PC-9 (cell line): Measurements from ENCODE around the gene BRCA1. TPM values are rescaled to one million over a fixed set of nuclear protein-coding genes. Genes with fewer than 3 reads are reported as not detected.

Experiments
- BruUV-seq: library from RNA; stranded (reverse); fragments of 400-500 nt; replicated peaks from 2 replicates; lab custom pipeline; 2021; lab: Mats Ljungman, UMichigan
- CTCF ChIA-PET: fragments of 300-600 bp; sonication (Branson Sonifier 250); formaldehyde crosslinking; loops from one replicate; lab custom pipeline; 2022; ENCODE audit warnings: antibody characterized with exemption; lab: Charles Lee
- POLR2A ChIA-PET: fragments of 300-600 bp; sonication (Branson Sonifier 250); formaldehyde crosslinking; loops from one replicate; lab custom pipeline; 2022; ENCODE audit warnings: antibody characterized with exemption; ENCODE audit not compliant: unreplicated experiment; lab: Charles Lee
- DNase-seq, 2 experiments: peaks; one replicate each; pipeline versions ENCODE4 v3.0.0 to v3.0.0-alpha.2; 2015 to 2022; ENCODE audit warnings: mixed read lengths in 1 of 2
- H2AFZ ChIP-seq: fragments of 200-600 bp; sonication (generic); 2 replicates; pipeline ENCODE4 v1.8.1; 2017; ENCODE audit warnings: antibody characterized with exemption
- H3F3A ChIP-seq: fragments of 200-600 bp; sonication (generic); 2 replicates; pipeline ENCODE4 v1.8.1; 2017; ENCODE audit warnings: antibody characterized with exemption, mild to moderate bottlenecking, low read depth; ENCODE audit not compliant: insufficient read depth
- H3K27ac ChIP-seq: fragments of 200-600 bp; sonication (generic); 2 replicates; pipeline ENCODE4 v1.6.1; 2016; ENCODE audit warnings: mixed run types
- H3K27me3 ChIP-seq: fragments of 200-600 bp; sonication (generic); 2 replicates; pipeline ENCODE4 v1.6.1; 2016; ENCODE audit warnings: low read depth, mixed run types; ENCODE audit not compliant: insufficient read depth
- H3K36me3 ChIP-seq: fragments of 200-600 bp; sonication (generic); 2 replicates; pipeline ENCODE4 v1.6.1; 2016; ENCODE audit warnings: low read depth, mixed run types
- H3K4me1 ChIP-seq: fragments of 200-600 bp; sonication (generic); replicated peaks from 2 replicates; pipeline ENCODE4 v1.6.1; 2016; ENCODE audit warnings: mixed run types; ENCODE audit not compliant: insufficient read depth
- H3K4me2 ChIP-seq: fragments of 200-600 bp; sonication (generic); 2 replicates; pipeline ENCODE4 v1.6.1; 2017; ENCODE audit warnings: mixed run types
- H3K4me3 ChIP-seq: fragments of 200-600 bp; sonication (generic); 2 replicates; pipeline ENCODE4 v1.6.1; 2016; ENCODE audit warnings: mixed run types
- H3K79me2 ChIP-seq: fragments of 200-600 bp; sonication (generic); 2 replicates; pipeline ENCODE4 v1.6.1; 2017; ENCODE audit warnings: low read depth, mixed run types
- H3K9me2 ChIP-seq: fragments of 200-600 bp; sonication (generic); 2 replicates; pipeline ENCODE4 v1.8.1; 2017; ENCODE audit warnings: mild to moderate bottlenecking; ENCODE audit not compliant: insufficient read depth
- H3K9me3 ChIP-seq: fragments of 200-600 bp; sonication (generic); 2 replicates; pipeline ENCODE4 v1.8.1; 2016; ENCODE audit warnings: low read depth; ENCODE audit not compliant: insufficient read depth
- H4K20me1 ChIP-seq: fragments of 200-600 bp; sonication (generic); 2 replicates; pipeline ENCODE4 v1.8.1; 2017; ENCODE audit not compliant: insufficient read depth
- EZH2 ChIP-seq: fragments of 200-600 bp; sonication (generic); IDR thresholded peaks from 2 replicates; pipeline ENCODE4 v1.8.0; 2017; ENCODE audit warnings: antibody characterized with exemption, low read depth
- intact Hi-C: fragments of 100-400 bp; cut with micrococcal nuclease; formaldehyde crosslinking; loops from one replicate; pipeline ENCODE4 v1.10.0; 2022; ENCODE audit not compliant: unreplicated experiment
- total RNA-seq: library from RNA; stranded (reverse); gene quantifications from 2 replicates; pipeline ENCODE4 v1.2.3, GENCODE V29; 2021
- TF ChIP-seq, protein P1 (sequence below): fragments of 200-600 bp; sonication (generic); conservative IDR thresholded peaks from 2 replicates; pipeline ENCODE4 v1.6.1; 2017; ENCODE audit warnings: mixed run types, antibody characterized with exemption, mild to moderate bottlenecking, moderate library complexity

BRCA1 gene
- total RNA-seq, 1 experiment from 2014 or later, result 52.0 TPM

DNA sequence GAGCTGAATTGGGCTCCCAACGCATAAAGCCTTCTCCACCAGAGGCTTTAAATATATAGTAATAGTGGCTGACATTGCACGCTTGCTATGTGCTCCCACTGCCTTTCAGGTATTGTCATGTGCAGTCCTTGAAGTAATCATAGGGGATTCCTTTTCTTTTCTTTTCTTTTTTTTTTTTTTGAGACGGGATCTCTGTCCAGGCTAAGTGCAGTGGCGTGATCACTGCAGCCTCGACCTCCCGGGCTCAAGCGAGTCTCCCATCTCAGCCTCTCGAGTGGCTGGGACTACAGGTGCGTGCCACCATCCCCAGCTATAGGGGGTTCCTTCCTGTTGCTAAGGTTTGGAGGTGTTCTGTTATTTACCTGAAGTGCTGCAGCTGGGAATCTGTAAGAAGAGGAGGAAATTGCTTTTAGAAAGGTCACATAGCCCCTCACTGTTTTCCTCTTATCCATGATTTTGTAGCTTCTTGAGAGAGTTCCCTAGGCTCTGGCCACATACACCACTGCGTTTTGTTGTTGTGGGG lies 126.1 kb downstream of the BRCA1 start:
- Histone ChIP-seq H3K4me1 (peaks cover 33% of the 10 kb centered on the region), H3K4me2 (peak overlapping the region; percentile 100), H3K36me3 (peaks cover 44% of the 10 kb centered on the region), H3K9me2 (no peaks in the 10 kb centered on the region), H4K20me1 (peaks cover 25% of the 10 kb centered on the region), H3K27me3 (no peaks in the 10 kb centered on the region), H3K27ac (peak overlapping the region; percentile 97), H3F3A (peaks cover 65% of the 10 kb centered on the region), H2AFZ (peak overlapping the region; percentile 62; the same call in 1 of the 2 replicates), H3K9me3 (no peaks in the 10 kb centered on the region), H3K79me2 (peaks cover 34% of the 10 kb centered on the region), H3K4me3 (peak overlapping the region; percentile 91)
- no TSS peak for BruUV-seq
- ChIA-PET CTCF (no interaction called here), POLR2A (interaction anchor here (0.7 to 1.2 kb wide), 2 partner anchors 12 to 34 kb away, joined by 3 to 8 read pairs; no protein-coding TSS in a partner anchor)
- intact Hi-C loops, result no loop called here
- no peak for DNase-seq
- TF ChIP-seq EZH2, result no peak
- TF ChIP-seq, protein P1, sequence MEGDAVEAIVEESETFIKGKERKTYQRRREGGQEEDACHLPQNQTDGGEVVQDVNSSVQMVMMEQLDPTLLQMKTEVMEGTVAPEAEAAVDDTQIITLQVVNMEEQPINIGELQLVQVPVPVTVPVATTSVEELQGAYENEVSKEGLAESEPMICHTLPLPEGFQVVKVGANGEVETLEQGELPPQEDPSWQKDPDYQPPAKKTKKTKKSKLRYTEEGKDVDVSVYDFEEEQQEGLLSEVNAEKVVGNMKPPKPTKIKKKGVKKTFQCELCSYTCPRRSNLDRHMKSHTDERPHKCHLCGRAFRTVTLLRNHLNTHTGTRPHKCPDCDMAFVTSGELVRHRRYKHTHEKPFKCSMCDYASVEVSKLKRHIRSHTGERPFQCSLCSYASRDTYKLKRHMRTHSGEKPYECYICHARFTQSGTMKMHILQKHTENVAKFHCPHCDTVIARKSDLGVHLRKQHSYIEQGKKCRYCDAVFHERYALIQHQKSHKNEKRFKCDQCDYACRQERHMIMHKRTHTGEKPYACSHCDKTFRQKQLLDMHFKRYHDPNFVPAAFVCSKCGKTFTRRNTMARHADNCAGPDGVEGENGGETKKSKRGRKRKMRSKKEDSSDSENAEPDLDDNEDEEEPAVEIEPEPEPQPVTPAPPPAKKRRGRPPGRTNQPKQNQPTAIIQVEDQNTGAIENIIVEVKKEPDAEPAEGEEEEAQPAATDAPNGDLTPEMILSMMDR, result no peak

DNA sequence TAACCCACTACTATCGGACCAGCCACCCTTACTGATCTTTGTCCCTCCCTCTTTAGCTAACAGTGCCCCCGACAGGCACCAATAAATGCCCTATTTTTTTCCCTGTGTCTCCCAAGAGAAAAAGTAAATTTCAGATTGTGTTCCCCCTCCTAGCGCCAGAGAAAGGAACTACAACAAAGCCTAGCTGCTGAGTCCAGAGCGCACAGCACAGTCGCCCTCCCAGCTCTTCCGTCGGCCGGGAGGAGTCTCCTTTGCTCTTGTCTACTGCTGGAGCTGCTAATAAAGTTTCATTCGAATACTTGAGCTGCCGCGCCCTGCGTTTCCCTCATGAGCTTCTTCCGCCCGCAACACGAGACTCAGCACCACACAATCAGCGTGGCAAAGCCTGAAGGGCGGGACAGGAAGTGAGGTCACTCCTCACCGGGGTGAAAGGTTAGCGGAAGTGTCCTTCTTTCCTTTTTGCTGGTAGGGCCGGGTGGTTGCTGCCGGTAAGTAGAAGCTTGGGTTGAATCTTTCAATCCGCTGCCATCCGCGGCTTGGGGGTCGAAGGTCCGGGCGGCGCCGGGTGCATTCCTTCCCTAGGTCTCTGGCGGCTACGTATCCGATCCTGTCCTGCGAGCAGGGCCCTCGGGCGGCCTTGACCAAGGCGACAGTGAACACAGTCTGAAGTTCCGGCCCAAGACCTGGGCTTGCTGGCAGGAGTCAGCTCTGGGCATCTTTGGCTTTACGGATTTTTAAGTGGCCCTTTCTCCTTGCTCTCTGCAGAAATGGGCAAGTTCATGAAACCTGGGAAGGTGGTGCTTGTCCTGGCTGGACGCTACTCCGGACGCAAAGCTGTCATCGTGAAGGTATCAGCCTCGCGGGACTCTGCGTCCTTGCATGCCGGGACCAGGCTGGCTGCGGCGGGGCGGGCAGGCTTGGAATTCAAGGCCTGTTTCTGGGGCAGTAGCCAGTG lies 126.9 kb downstream of the BRCA1 start, which contains the start of gene RPL27:
Gene RPL27, plus strand, starts transcription at position 436 of the 955 bp plus-strand sequence. Its CDS starts 332 bp downstream, at position 768.
- no peaks in the 10 kb centered on the region for H3K9me2 ChIP-seq
- ChIA-PET POLR2A (interaction anchor here (0.5 to 1.2 kb wide), 15 partner anchors 13 to 1589 kb away, joined by 3 to 25 read pairs (median 5); partner anchors contain the start of genes AARSD1 and BECN1), CTCF (interaction anchor here (0.6 to 0.7 kb wide), 3 partner anchors 39 to 1215 kb away, joined by 3 to 5 read pairs (median 5); partner anchors contain the start of gene BECN1)
- H3K79me2 ChIP-seq, result peaks cover 34% of the 10 kb centered on the region
- H3K4me1 ChIP-seq, result peaks cover 33% of the 10 kb centered on the region
- DNase-seq, result peak; percentile 93 to 99
- no peaks in the 10 kb centered on the region for H3K9me3 ChIP-seq
- intact Hi-C loops, result loop anchor here (1.0 kb wide), 1 partner anchor 155 kb away; no protein-coding TSS in a partner anchor
- peaks cover 20% of the 10 kb centered on the region for H4K20me1 ChIP-seq
- H3K4me3 ChIP-seq, result peak within 1 kb of the TSS; percentile 91
- H3K27me3 ChIP-seq, result no peaks in the 10 kb centered on the region
- H2AFZ ChIP-seq, result peak within 1 kb of the TSS; percentile 62
- peaks cover 42% of the 10 kb centered on the region for H3K36me3 ChIP-seq
- peaks cover 61% of the 10 kb centered on the region for H3F3A ChIP-seq
- TF ChIP-seq, protein P1, result peak; percentile 85
- TF ChIP-seq EZH2, result no peak
- peak within 1 kb of the TSS; percentile 97 for H3K27ac ChIP-seq
- H3K4me2 ChIP-seq, result peak within 1 kb of the TSS; percentile 100
- BruUV-seq, result TSS peak; percentile 65

DNA sequence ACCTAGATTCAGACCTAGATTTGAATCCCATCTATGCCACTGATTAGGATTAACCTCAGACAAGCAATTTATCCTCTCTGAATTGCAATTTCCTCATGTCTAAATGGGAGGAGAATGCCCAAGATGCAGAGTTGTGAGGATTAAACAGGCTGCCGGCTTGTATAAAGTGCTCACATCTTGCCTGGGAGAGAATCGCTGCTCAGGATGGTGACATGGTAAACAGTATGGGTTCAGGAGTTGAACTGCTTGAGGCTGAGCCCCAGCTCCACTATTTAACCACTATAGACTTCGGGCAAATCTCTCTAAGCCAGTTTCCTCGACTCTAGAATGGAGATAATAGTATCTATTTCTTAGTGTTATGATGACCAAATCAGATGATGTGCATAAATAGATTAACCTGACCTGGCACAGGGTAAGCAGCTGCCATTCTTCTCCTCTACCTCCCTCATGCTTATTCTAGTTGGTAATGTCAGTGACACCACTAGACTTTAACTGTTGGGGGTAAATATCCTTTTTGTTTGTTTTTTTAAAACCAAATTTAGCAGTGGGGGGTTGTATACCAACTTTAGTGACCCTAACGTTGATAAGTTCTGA lies 127.7 kb downstream of the BRCA1 start:
- intact Hi-C loops, result no loop called here
- no peak for DNase-seq

More for the DNA sequence above, 127.7 kb downstream of the BRCA1 start:
- Histone ChIP-seq H3K27me3 (no peaks in the 10 kb centered on the region), H3K4me1 (peaks cover 33% of the 10 kb centered on the region), H3K9me3 (no peaks in the 10 kb centered on the region), H3K27ac (peak overlapping the region; percentile 40), H3K9me2 (no peaks in the 10 kb centered on the region), H3F3A (peaks cover 58% of the 10 kb centered on the region), H3K79me2 (peaks cover 34% of the 10 kb centered on the region), H2AFZ (peak overlapping the region; percentile 56; the same call in 1 of the 2 replicates), H4K20me1 (peaks cover 12% of the 10 kb centered on the region), H3K4me3 (peak overlapping the region; percentile 49; the same call in 1 of the 2 replicates), H3K36me3 (peaks cover 41% of the 10 kb centered on the region), H3K4me2 (peak overlapping the region; percentile 79)
- TF ChIP-seq EZH2, result no peak
- TF ChIP-seq, protein P1, result no peak
- POLR2A ChIA-PET, result interaction anchor here (0.5 to 1.2 kb wide), 18 partner anchors 13 to 1590 kb away, joined by 3 to 25 read pairs (median 5); partner anchors contain the start of genes AARSD1 and BECN1
- CTCF ChIA-PET, result interaction anchor here (0.6 to 0.7 kb wide), 3 partner anchors 39 to 1214 kb away, joined by 3 to 5 read pairs (median 5); partner anchors contain the start of gene BECN1
- TSS peak; percentile 21 for BruUV-seq
